ENCODE results near the gene RBBP8.

DNA sequence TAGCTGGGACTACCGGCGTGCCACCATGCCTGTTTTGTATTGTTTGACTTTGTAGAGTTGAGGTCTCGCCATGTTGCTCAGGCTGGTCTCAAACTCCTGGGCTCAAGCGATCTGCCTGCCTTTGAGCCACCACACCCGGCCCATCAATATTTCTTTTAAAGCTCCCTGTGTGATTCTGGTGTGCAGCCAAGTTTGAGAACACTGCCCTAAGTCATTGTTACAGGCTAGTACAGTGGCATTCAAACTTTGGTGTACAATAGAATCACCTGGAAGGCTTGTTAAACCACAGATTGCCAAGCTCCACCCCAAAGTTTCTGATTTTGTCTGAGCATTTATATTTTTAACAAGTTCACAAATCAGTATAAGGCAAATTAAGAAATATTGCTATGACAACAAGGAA is 99.9 kb downstream of the RBBP8 start:
- TF ChIP-seq RAD21 (IDR thresholded peaks at IDR 0.05; ENCODE audit: low read depth) (no peak), MAX (IDR thresholded peaks at IDR 0.05) (no peak), REST (IDR thresholded peaks at IDR 0.05; ENCODE audit: low read depth) (no peak)
